GM18505 (cell line): ENCODE data around the gene COQ10A.

Source experiments
- ATAC-seq: cut with Tn5 transposase; IDR thresholded peaks from one replicate; pipeline ENCODE4 v1.9.1; 2021; ENCODE audit not compliant: unreplicated experiment
- POLR2A ChIP-seq: IDR thresholded peaks from 4 replicates; pipeline ENCODE4 v1.6.1; 2011; ENCODE audit warnings: borderline replicate concordance; ENCODE audit not compliant: insufficient read depth, insufficient read length; ENCODE audit errors: extremely low read depth

COQ10A gene

DNA sequence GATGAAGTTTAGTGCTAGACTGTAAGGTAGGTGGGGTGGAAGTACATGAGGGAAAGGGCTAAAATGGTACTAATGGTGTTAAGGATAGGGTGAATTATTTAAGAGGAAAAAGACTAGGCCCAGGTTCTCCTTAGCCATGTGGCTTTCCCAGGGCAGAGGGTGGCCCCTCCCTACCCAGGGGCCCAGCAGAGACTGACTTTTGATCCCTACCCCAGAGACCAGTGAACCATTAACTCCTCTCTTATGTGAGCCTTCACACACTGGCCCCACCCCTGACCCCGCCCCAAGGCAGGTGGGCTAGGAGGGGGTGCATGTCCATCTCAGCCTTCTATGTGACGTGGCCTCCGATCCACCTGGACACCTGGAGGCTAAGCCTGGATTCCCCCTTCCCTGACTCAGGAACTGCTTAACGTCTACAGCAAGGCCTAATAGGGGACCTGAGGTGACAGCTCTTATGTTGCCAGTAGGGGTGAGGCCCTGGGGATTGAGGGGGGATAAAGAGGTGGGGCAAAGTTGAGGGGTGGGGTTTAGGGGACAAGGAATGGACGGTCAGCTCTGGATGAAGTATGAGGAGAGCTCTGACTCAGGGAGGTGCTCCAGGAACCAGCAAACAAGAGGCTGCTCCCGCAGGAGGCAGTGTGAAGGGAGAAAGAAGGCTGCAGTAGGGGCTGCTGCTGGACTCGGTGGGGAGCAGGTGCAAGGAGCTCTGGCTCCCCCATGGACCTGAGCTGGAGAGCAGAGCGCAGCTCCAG is 36.1 kb upstream of the COQ10A start:
- ATAC-seq: no peak
- no peak for TF ChIP-seq POLR2A

DNA sequence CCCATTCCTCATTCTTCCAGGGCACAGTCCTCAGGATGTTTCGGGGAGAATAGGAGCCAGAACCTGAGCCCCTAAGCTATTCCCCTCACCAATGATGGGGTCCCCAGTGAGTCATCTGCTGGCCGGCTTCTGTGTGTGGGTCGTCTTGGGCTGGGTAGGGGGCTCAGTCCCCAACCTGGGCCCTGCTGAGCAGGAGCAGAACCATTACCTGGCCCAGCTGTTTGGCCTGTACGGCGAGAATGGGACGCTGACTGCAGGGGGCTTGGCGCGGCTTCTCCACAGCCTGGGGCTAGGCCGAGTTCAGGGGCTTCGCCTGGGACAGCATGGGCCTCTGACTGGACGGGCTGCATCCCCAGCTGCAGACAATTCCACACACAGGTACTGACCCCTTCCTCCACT is 35.6 kb upstream of the COQ10A start:
- no peak for ATAC-seq
- TF ChIP-seq POLR2A: no peak

DNA sequence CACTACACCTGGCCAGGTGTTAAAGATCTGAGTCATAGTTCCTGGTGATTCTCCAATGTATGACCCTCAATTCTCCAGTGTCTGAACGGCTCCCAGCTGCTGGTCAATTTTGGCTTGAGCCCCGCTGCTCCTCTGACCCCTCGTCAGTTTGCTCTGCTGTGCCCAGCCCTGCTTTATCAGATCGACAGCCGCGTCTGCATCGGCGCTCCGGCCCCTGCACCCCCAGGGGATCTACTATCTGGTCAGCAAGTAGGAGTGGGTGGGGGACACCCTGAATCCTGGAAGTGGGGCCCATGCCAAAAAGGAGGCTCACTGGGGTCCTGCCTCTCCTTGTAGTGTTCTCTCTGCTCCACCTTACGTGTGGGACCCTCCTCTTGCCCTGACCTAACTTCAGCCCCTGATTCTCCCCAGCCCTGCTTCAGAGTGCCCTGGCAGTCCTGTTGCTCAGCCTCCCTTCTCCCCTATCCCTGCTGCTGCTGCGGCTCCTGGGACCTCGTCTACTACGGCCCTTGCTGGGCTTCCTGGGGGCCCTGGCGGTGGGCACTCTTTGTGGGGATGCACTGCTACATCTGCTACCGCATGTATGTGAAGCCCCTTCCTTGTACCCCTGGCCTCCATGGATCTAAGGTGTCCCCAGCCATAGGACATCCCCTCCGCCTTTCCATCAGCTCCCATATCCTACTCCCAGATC is 31.9 kb upstream of the COQ10A start:
- TF ChIP-seq POLR2A: no peak
- no peak for ATAC-seq

DNA sequence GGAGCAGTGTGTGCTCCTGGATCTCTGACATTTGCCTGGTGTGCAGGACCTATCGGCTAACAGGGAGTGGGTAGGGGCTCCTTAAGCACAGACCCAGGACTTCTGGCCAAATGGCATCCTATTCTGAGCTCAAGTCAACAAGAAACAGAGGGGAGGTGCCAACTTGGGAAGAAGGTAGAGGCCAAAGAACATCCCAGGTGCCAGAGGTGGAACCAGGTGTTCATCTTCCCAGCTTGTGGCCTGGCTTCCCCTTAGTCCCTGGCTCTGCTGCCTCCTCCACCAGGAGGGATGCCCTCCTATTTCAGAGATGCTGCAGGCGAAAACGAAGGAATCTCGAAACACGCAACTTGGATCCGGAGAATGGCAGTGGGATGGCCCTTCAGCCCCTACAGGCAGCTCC is 30.7 kb upstream of the COQ10A start:
- TF ChIP-seq POLR2A: no peak
- no peak for ATAC-seq

DNA sequence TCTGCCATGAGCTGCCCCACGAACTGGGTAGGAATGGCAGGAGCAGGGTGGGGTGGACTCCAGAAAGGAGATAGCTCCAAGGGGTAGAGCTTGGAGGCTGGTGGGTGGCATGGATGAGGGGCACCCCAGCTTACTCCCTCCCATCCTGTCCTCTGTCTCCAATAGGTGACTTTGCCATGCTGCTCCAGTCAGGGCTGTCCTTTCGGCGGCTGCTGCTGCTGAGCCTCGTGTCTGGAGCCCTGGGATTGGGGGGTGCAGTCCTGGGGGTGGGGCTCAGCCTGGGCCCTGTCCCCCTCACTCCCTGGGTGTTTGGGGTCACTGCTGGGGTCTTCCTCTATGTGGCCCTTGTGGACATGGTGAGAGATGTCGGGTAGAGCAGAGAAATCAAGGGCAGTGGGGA is 29.8 kb upstream of the COQ10A start:
- no peak for TF ChIP-seq POLR2A
- no peak for ATAC-seq

DNA sequence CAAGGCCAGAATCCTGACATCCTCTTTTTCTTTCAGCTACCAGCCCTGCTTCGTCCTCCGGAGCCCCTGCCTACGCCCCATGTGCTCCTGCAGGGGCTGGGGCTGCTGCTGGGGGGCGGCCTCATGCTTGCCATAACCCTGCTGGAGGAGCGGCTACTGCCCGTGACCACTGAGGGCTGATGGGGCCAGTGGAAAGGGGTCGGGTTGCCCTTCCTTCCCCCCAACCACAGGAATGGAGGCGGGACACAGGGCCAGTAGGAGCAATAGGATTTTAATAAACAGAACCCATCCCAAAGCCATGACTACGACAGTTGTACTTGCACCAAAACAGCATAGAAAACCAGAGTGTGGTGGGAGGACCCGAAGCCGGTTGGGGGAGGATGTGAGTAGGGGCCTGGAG is 29.2 kb upstream of the COQ10A start:
- no peak for ATAC-seq
- no peak for TF ChIP-seq POLR2A

DNA sequence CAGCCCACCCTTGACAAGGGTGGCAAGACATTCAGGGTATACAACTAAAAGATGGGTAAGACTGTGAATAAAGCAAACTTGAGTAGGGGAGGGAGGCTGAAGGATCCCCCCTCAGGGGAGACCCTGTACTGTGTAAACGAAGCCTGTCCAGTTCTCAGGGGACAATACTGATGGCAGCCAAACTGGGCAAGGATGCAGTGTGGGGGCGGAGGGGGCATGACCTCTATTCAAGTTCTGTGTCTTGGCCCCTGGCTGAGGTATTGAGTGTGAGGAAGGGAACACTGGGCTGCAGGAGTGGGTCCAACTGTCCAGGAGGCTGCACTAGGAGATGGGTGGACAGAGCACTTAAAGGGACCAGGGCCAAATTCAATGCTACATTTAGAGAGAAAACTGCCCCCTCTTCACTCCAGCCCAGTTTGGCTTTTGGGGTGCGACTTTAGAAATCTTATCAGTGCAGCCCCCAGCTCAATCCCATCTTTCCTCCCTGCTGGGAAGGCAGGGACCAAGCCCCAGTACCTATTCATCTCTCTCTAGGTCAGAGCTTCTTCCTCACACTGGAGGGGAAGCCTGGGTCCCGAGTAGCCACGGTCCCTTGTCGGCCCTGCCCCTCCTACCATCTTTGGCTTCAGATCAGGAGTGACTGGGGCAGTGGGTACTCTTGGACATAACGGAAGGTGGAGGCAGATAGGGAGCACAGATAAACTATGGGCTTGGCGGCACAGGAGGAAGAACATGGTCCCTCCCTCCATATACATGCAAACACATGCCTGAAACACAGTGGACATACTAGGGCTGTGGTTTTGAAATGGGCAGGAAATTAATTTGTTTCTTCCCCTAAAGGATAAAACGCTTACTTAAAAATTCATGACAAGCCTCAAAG is 25.1 kb upstream of the COQ10A start:
- no peak for ATAC-seq
- no peak for TF ChIP-seq POLR2A

DNA sequence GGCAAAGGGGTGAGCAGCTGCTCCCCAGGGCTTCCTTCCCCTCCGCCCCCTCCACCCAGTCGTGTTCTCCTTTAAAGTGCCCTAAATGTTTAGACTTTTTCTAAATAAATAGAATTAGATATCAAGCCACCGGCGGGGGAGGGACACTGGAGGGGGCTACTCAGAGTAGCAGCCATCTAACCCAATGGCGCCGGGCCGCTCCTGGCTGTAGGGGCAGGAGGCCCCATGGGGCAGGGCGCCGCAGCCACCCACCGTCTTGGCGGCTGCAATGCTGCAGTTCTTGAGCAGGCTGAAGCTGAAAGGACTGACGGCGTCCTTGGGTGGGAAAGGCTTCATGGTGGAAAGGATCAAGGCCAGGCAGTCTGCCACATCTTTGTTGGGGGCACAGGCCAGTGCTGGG is 23.8 kb upstream of the COQ10A start:
- ATAC-seq: no peak
- no peak for TF ChIP-seq POLR2A

DNA sequence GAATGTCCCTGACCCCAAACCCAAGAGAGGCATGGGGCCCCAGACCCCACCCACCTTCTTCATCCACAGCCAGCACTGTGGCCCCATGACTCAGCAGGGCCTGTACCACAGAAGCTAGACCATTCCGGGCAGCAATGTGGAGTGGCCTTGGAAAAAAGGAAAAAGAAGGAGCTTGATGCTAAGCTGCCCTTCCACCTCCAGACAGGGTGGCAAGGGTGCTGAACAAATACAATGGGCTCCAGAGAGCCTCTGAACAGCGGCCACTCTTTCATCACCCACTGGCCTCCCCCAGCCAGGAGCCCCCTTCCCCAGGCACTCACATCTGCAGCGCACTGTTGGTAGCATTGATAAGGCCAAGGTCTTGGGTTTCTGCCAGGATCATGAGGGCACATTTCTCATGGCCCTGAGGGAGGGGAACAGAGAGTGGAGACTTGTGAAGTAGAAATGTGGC is 23.0 kb upstream of the COQ10A start:
- TF ChIP-seq POLR2A: no peak
- no peak for ATAC-seq

DNA sequence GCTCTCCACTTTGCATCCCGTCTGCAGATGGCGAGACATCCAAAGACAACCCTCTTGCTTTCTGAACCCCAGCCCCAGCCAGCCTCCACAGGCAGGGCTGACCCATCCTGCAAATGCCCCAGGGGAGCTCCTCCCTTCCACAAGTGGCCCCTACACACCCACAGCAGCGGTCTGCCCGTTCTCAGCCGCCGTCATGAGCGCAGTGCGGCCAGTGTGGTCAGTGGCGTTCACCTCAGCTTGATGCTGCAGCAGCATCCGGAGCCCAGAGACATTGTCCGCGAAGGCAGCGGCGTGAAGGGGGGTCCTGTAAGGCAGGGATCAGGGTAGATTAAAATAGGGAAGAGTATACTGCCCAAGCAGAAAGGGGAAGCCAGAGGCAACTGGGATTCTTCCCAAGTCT is 22.2 kb upstream of the COQ10A start:
- no peak for TF ChIP-seq POLR2A
- no peak for ATAC-seq

DNA sequence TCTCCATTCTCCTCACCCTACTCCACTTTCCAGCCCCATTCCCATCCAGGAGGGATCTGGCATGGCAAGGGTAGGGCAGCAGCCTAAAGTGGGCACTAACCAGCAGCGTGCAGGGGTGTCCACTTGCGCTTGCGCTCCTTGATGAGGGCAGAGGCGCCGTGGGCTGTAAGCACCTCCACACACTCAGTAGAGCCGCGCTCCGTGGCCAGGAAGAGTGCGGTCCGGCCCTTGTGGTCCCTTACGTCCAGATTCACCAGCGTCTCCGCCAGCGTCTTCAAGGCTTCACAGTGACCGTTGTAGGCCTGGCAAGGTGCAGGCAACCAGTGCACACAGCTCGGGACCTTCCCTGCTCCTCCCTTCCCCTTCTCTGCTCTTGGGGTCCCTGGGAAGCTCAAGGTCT is 18.8 kb upstream of the COQ10A start:
- no peak for ATAC-seq
- no peak for TF ChIP-seq POLR2A

DNA sequence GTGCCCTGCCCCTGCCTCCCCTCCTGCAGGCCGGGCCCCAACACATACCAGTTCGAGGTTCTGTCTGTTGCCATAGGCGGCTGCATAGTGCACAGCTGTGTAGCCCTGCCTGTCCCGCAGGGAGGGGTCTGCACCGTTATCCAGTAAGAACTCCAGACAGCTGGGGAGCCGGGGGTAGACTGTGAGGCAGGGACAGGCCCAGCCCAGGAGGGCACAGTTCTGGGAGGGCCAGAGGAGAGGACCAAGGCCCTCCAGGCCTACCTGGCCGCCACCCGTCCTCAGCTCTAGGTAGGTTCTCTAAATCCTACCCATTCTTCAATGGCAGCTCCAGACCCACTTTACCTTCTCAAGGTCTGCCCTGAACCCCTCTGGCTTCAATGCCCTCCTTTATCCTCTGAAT is 18.0 kb upstream of the COQ10A start:
- no peak for TF ChIP-seq POLR2A
- ATAC-seq: no peak

DNA sequence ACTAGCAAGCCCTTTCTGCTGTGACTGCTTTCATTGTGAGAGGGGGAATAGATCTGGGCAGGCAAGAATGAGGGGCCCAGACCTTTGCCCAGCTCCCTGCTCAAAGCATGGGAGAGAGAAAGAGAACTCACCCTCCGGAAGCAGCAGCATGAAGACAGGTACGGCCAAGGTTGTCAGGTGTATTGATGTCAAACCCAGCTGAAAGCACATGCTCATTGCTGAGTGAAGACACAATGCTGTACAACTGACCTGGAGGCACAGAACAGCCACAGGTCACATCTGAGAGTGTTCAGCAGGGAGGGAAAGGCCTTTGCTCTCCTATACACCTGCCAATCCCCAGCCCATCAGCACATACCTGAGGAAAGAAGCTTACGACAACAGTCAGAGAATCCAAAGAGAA is 14.1 kb upstream of the COQ10A start:
- TF ChIP-seq POLR2A: no peak
- no peak for ATAC-seq
